Measurements from ENCODE around the gene COPS8.

The COPS8 gene

GRCh38 chr2:237102428-237102827 lies 16.7 kb downstream of the COPS8 start:
- no peak for DNase-seq

GRCh38 chr2:237109421-237109934 lies 23.8 kb downstream of the COPS8 start:
- no peak for DNase-seq

GRCh38 chr2:237113026-237113795 lies 27.5 kb downstream of the COPS8 start:
- DNase-seq = no peak

- no peak for DNase-seq
Measured at GRCh38 chr2:237115870-237116269, 30.2 kb downstream of the COPS8 start.

- DNase-seq = no peak
Measured at GRCh38 chr2:237116431-237116830, 30.7 kb downstream of the COPS8 start.

- no peak for DNase-seq
Measured at GRCh38 chr2:237118025-237118424, 32.3 kb downstream of the COPS8 start.

- DNase-seq = no peak
Measured at GRCh38 chr2:237118561-237119155, 33.0 kb downstream of the COPS8 start.

- DNase-seq = no peak
Measured at GRCh38 chr2:237120916-237121315, 35.2 kb downstream of the COPS8 start.

GRCh38 chr2:237121321-237121720 lies 35.6 kb downstream of the COPS8 start:
- DNase-seq = no peak

- DNase-seq = peak; percentile 66
Measured at GRCh38 chr2:237122214-237122666, 36.6 kb downstream of the COPS8 start.

- DNase-seq = no peak
Measured at GRCh38 chr2:237124820-237125219, 39.1 kb downstream of the COPS8 start.

GRCh38 chr2:237125967-237126366 lies 40.3 kb downstream of the COPS8 start:
- no peak for DNase-seq

- no peak for DNase-seq
Measured at GRCh38 chr2:237126519-237127174, 41.0 kb downstream of the COPS8 start.

- DNase-seq = peak; percentile 71
Measured at GRCh38 chr2:237128026-237128703, 42.5 kb downstream of the COPS8 start.

- no peak for DNase-seq
Measured at GRCh38 chr2:237128845-237129592, 43.3 kb downstream of the COPS8 start.

- no peak for DNase-seq
Measured at GRCh38 chr2:237129625-237130263, 44.1 kb downstream of the COPS8 start.

GRCh38 chr2:237130562-237131421 lies 45.1 kb downstream of the COPS8 start:
- DNase-seq = no peak

GRCh38 chr2:237131749-237132533 lies 46.3 kb downstream of the COPS8 start:
- DNase-seq = no peak

- no peak for DNase-seq
Measured at GRCh38 chr2:237132799-237133198, 47.1 kb downstream of the COPS8 start.

Data from right forelimb (tissue), 1 donor.